Skeletal muscle satellite cell (primary cell): ENCODE measurements around the gene ST7.

ENCODE experiments used
- H3K27me3 ChIP-seq: 2 replicates; pipeline ENCODE4 v1.7.0; 2013; ENCODE audit warnings: low read length; ENCODE audit not compliant: control insufficient read depth, insufficient read depth
- H3K36me3 ChIP-seq: 2 replicates; pipeline ENCODE4 v1.7.0; 2013; ENCODE audit warnings: mild to moderate bottlenecking, control low read depth, low read length; ENCODE audit not compliant: insufficient read depth
- H3K4me1 ChIP-seq: 2 replicates; pipeline ENCODE4 v1.7.0; 2013; ENCODE audit warnings: low read length; ENCODE audit not compliant: control insufficient read depth, insufficient read depth
- H3K4me2 ChIP-seq: 2 replicates; pipeline ENCODE4 v1.7.0; 2013; ENCODE audit warnings: mild to moderate bottlenecking, low read length
- H3K4me3 ChIP-seq: 2 replicates; pipeline ENCODE4 v1.7.0; 2013; ENCODE audit warnings: low read length
- H3K9ac ChIP-seq: 2 replicates; pipeline ENCODE4 v1.7.0; 2013; ENCODE audit warnings: mild to moderate bottlenecking, low read depth, low read length, moderate library complexity
- H3K9me3 ChIP-seq: replicated peaks from 2 replicates; pipeline ENCODE4 v1.7.0; 2013; ENCODE audit warnings: mild to moderate bottlenecking, control low read depth, low read length

Gene ST7

GRCh38 chr7:117176206-117176605, 222.9 kb downstream of the ST7 start:
- Histone ChIP-seq H3K9me3 (no peaks in the 10 kb centered on the region), H3K27me3 (no peaks in the 10 kb centered on the region), H3K9ac (no peak overlapping the region), H3K36me3 (no peaks in the 10 kb centered on the region), H3K4me2 (no peak overlapping the region), H3K4me1 (no peaks in the 10 kb centered on the region), H3K4me3 (no peak overlapping the region)

DNA sequence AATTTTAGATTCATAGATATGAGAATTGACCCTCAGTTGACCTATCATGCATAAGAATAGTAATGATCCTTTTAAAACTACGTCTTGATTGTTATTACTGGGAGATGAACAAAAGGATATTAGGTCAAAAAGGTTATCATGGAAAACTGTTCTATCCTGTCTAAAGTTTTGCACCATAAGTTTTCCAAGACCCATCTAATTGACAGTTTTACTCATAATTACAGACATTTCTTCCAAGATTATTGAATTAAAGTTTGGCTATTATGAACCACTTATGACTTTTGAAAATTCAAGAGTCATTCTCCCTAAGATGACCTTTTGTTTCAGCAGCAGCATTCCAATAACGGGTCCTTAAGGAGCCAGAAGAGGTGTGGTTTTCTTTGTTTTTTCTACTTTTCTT, 225.3 kb downstream of the ST7 start:
- Histone ChIP-seq H3K9ac (no peak overlapping the region), H3K4me3 (no peak overlapping the region), H3K36me3 (no peaks in the 10 kb centered on the region), H3K4me2 (no peak overlapping the region), H3K4me1 (no peaks in the 10 kb centered on the region), H3K9me3 (no peaks in the 10 kb centered on the region), H3K27me3 (no peaks in the 10 kb centered on the region)

GRCh38 chr7:117179701-117180100, 226.4 kb downstream of the ST7 start:
- no peak overlapping the region for H3K9ac ChIP-seq
- H3K9me3 ChIP-seq: no peaks in the 10 kb centered on the region
- no peaks in the 10 kb centered on the region for H3K36me3 ChIP-seq
- no peaks in the 10 kb centered on the region for H3K27me3 ChIP-seq
- H3K4me1 ChIP-seq: no peaks in the 10 kb centered on the region
- no peak overlapping the region for H3K4me2 ChIP-seq
- no peak overlapping the region for H3K4me3 ChIP-seq

- Histone ChIP-seq H3K4me2 (no peak overlapping the region), H3K9me3 (no peaks in the 10 kb centered on the region), H3K9ac (no peak overlapping the region), H3K36me3 (no peaks in the 10 kb centered on the region), H3K4me3 (no peak overlapping the region), H3K27me3 (no peaks in the 10 kb centered on the region), H3K4me1 (peaks cover 15% of the 10 kb centered on the region)
Observed at GRCh38 chr7:117183729-117184128, 230.4 kb downstream of the ST7 start.

- Histone ChIP-seq H3K9me3 (no peaks in the 10 kb centered on the region), H3K36me3 (no peaks in the 10 kb centered on the region), H3K27me3 (no peaks in the 10 kb centered on the region), H3K4me1 (peaks cover 15% of the 10 kb centered on the region), H3K9ac (no peak overlapping the region), H3K4me3 (no peak overlapping the region), H3K4me2 (no peak overlapping the region)
Observed at GRCh38 chr7:117184367-117184766, 231.1 kb downstream of the ST7 start.

DNA sequence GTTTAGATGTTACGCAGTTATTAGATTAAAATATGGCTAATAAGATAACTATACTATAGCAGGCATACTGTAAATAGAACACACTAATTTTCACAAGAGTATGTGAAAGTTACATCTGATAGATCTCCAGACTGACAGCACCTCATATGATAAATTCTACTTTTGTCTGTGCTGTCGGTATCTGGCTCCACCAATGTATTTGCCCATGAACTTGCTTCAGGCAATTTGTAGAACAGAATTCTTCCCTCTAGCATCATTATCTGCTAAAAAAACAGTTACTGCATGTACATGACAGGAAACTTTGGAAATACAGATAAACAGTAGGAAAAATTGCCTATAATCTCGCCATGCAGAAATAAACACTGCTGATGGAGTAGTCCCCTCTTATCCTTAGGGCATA, 231.8 kb downstream of the ST7 start:
- H3K9me3 ChIP-seq: no peaks in the 10 kb centered on the region
- no peak overlapping the region for H3K4me2 ChIP-seq
- no peaks in the 10 kb centered on the region for H3K27me3 ChIP-seq
- no peaks in the 10 kb centered on the region for H3K36me3 ChIP-seq
- H3K4me1 ChIP-seq: peaks cover 15% of the 10 kb centered on the region
- H3K9ac ChIP-seq: no peak overlapping the region
- H3K4me3 ChIP-seq: no peak overlapping the region

- peak overlapping the region; percentile 59 for H3K4me2 ChIP-seq
- H3K4me3 ChIP-seq: no peak overlapping the region
- no peaks in the 10 kb centered on the region for H3K27me3 ChIP-seq
- no peaks in the 10 kb centered on the region for H3K36me3 ChIP-seq
- no peaks in the 10 kb centered on the region for H3K9me3 ChIP-seq
- no peak overlapping the region for H3K9ac ChIP-seq
- H3K4me1 ChIP-seq: peaks cover 15% of the 10 kb centered on the region
Observed at GRCh38 chr7:117186218-117187010, 233.1 kb downstream of the ST7 start.

GRCh38 chr7:117188376-117188775, 235.1 kb downstream of the ST7 start:
- no peaks in the 10 kb centered on the region for H3K36me3 ChIP-seq
- no peaks in the 10 kb centered on the region for H3K9me3 ChIP-seq
- H3K27me3 ChIP-seq: no peaks in the 10 kb centered on the region
- no peak overlapping the region for H3K4me3 ChIP-seq
- no peak overlapping the region for H3K9ac ChIP-seq
- peaks cover 16% of the 10 kb centered on the region for H3K4me1 ChIP-seq
- H3K4me2 ChIP-seq: no peak overlapping the region

DNA sequence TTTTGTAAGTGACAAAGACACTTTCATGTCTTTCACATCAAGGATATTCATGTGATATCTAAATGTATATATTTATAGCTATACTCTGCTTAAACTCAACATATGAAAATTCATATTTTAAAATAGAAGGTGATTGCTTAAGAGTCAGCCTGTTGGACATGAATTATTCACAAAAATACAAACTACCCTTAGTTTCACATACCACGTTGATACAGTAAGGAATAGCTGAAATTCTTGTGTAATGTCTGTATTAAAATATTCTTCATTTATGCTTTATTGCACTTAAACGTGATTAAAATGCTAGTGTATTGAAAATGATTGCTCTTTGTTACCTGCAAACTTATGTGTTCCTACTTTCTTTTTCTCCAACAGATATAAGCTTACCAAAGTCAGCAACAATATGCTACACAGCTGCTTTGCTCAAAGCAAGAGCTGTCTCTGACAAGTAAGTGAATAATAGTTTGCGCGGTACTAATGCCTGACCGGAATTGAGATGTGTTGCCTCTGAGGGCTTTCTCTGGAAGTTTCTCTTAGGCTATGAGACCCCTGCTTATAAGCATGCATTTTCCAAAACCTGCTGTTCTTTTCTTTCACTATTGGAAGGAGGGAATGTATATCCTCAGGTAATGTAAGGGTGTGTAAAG, 235.8 kb downstream of the ST7 start:
- H3K27me3 ChIP-seq: no peaks in the 10 kb centered on the region
- peaks cover 21% of the 10 kb centered on the region for H3K4me1 ChIP-seq
- H3K9ac ChIP-seq: no peak overlapping the region
- H3K36me3 ChIP-seq: no peaks in the 10 kb centered on the region
- no peak overlapping the region for H3K4me2 ChIP-seq
- H3K9me3 ChIP-seq: no peaks in the 10 kb centered on the region
- H3K4me3 ChIP-seq: no peak overlapping the region

GRCh38 chr7:117190104-117190503, 236.8 kb downstream of the ST7 start:
- Histone ChIP-seq H3K4me1 (peaks cover 21% of the 10 kb centered on the region), H3K36me3 (no peaks in the 10 kb centered on the region), H3K4me3 (no peak overlapping the region), H3K9me3 (no peaks in the 10 kb centered on the region), H3K27me3 (no peaks in the 10 kb centered on the region), H3K4me2 (no peak overlapping the region), H3K9ac (no peak overlapping the region)

- no peak overlapping the region for H3K4me3 ChIP-seq
- no peaks in the 10 kb centered on the region for H3K36me3 ChIP-seq
- H3K4me1 ChIP-seq: peaks cover 21% of the 10 kb centered on the region
- H3K9ac ChIP-seq: no peak overlapping the region
- no peaks in the 10 kb centered on the region for H3K9me3 ChIP-seq
- no peaks in the 10 kb centered on the region for H3K27me3 ChIP-seq
- H3K4me2 ChIP-seq: no peak overlapping the region
Observed at GRCh38 chr7:117190746-117191435, 237.6 kb downstream of the ST7 start.
